HG02623 (cell line): ENCODE measurements around the gene S100A10.

Experiments
- ATAC-seq: cut with Tn5 transposase; IDR thresholded peaks from one replicate; pipeline ENCODE4 v1.9.1; 2021; ENCODE audit warnings: moderate library complexity; ENCODE audit not compliant: unreplicated experiment

Gene S100A10

GRCh38 chr1:152013664-152014237 is 20.1 kb upstream of the S100A10 start:
- ATAC-seq, result no peak

GRCh38 chr1:152009691-152010090 is 16.0 kb upstream of the S100A10 start:
- ATAC-seq, result no peak

- ATAC-seq, result no peak
These were observed 13.4 kb upstream of the S100A10 start for GRCh38 chr1:152007047-152007446.

- no peak for ATAC-seq
These were observed 11.8 kb upstream of the S100A10 start for GRCh38 chr1:152005360-152005912.

GRCh38 chr1:152003846-152004442 is 10.3 kb upstream of the S100A10 start:
- ATAC-seq, result no peak

GRCh38 chr1:152002960-152003359 is 9.3 kb upstream of the S100A10 start:
- no peak for ATAC-seq

GRCh38 chr1:152001631-152002584 is 8.2 kb upstream of the S100A10 start:
- no peak for ATAC-seq

- no peak for ATAC-seq
These were observed 7.4 kb upstream of the S100A10 start for GRCh38 chr1:152000964-152001630.

- no peak for ATAC-seq
These were observed 5.1 kb upstream of the S100A10 start for GRCh38 chr1:151998611-151999362.

- ATAC-seq, result no peak
These were observed 3.6 kb upstream of the S100A10 start for GRCh38 chr1:151997284-151997570.

- ATAC-seq, result no peak
These were observed 2.1 kb upstream of the S100A10 start for GRCh38 chr1:151995774-151996173.

- no peak for ATAC-seq
These were observed 1.3 kb upstream of the S100A10 start for GRCh38 chr1:151994956-151995355.

GRCh38 chr1:151993084-151993733 is 450 bp downstream of the S100A10 start:
- ATAC-seq, result no peak

- ATAC-seq, result no peak
These were observed 1.2 kb downstream of the S100A10 start for GRCh38 chr1:151992303-151993083.

GRCh38 chr1:151991663-151992302 is 1.9 kb downstream of the S100A10 start:
- ATAC-seq, result no peak

- ATAC-seq, result no peak
These were observed 2.8 kb downstream of the S100A10 start for GRCh38 chr1:151990856-151991198.

GRCh38 chr1:151990058-151990855 is 3.4 kb downstream of the S100A10 start:
- ATAC-seq, result no peak

GRCh38 chr1:151989211-151989862 is 4.3 kb downstream of the S100A10 start:
- no peak for ATAC-seq
